ENCODE results near the gene AOC2.
A peak's percentile ranks its signal among the peaks of the same experiment; 100 is the strongest.
"Not testable (repeated sequence)": the region's sequence is repeated elsewhere in the genome, so short reads cannot be mapped to it uniquely, and the experiment has no call there.

The AOC2 gene

DNA sequence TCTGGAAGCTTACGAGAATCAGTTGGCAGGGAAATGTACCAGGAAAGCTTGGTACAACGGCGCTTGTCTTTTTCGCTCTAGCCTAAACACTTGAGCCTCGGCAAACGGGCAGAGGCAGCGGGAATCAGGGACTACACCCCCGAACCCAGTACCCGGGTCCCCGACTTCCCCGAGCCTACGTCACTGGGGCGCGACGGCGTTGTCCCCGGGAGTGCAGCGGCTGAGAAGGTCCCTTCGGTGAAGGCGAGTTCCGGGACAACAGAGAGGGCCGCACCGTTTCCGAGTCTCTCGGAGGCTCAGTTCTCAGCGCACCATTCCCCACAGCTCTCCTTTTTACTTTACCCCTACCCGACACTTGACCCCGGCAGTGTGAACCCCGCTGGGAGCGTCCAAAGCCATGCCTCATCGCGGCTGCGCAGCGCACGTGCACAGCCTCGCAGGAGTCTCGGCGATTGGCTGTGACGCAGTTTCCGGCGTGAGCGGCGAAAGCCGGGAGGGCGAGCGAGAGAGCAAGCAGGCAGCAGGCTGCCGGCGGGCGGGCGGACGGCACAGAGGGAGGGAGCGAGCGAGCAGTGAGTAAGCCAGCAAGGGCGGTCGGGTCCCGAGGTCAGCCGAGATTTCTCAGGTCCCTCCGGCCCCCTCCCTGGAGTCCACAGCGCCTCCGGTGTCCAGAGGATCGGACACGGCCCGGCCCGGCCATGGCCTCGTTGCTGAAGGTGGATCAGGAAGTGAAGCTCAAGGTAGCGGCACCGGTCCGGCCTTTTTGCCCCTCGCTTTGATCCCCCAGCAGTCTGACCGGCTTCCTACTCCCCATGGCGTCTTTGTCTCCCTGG lies 11.2 kb upstream of the AOC2 start, which contains the start of gene PSME3:
PSME3 (plus strand) TSS at position 464 of the 833 bp plus-strand sequence; CDS start at position 699, 235 bp downstream.
- peak; percentile 47 for DNase-seq

DNA sequence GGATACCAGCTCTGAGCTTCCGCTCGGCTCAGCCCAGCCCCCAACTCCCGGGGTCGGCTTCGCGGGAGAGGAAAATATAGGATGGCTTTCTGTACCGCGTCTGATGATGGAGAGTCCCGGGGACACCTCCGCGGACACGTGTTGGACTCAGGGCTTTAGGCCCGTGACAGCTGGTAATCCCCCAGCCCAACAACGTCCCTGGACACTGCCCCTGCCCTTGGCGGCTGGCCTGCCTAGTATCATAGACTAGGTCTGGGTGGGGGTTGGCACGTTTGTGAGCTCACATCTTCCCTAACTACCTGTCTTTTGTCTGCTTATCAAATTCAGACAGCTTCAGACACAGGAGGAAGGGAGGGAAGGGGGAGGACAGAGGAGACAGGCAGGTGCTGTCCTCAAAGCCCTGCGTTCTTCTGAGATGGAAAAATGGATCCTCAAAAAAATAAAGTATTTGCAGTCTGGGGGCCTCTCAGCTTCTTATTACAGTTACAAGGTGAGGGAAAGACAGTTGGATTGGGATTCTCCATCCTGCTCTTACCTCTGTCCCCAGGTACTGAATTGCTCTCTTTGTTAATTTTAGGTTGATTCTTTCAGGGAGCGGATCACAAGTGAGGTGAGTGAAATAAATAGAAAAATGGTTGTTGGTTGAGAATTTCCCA lies 10.5 kb upstream of the AOC2 start:
- DNase-seq: no peak

DNA sequence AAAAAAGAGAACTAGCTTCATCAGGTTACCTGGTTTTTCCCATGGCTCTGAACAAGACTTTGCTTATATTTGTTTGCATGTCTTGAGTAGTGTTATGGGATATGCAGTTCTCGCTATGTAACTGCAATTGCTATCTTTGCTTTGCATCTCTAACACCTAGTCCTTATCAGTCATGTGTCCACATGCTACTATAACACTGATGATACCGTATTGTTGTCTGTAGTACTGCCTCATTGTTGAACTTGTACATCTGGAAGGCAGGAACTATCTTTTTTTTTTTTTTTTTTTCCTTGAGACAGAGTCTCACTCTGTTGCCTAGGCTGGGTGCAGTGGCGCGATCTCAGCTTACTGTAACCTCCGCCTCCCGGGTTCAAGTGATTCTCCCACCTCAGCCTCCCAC lies 8.6 kb upstream of the AOC2 start:
- DNase-seq: no peak

DNA sequence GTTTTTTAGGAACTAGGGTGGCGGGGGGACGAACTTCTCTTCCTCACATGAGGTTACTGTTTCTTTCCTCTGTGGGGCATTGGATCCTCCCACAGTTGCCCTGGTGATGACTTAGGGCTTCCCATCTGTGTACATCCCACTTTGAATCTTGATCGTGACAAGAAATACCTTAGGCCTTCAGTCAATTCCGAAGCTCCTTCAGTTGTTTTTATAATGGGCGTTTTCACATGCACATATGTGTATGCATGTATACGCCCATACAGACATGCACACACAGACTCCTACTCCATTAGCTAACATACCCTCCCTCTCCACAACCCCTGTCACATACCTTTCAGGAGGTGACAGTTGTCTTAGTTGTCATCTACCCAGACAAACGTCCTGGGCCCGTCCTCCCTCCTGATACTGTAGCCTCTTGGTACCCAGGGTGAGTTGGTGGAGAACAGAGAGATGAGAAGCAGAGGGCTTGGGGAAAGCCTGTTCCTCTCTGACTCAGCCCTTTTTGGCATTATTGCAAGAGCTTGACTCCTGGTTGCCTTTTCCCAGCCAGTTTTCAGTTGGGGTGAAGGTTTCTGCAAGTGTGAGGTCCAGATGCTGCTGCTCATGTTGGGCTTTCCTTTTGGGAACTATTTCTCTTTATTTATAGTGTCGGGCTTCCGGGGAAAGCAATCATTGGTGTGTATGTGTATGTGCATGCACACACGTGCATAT lies 2.2 kb upstream of the AOC2 start:
- no peak for DNase-seq

DNA sequence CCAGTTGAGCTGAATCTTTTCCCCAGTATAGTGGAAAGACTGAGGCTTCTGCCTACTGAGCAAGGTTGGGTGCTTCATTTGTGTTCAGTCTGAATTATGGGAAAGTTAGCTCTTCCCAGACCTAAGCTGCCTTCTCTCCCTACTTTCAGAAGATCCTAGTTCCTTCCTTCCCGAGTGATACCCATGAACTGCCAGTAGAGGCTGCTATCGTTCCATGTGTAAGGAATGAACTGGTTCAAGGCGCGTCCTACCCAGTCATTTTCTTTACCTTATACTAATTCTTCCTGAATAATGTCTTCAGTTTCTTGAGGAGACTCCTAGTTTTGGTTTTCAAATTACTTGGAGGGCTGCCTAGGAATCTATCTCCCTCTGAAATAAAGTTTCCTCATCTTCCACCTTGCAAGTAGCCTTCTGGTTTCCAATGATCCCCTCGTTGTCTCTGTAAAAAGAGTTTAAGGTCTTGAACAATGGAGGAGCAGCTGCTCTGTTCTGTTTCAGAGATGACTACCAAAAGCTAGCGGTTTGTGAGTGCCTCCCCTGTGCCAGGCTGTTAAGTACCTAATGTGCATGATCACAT lies 934 bp upstream of the AOC2 start:
- no peak for DNase-seq

DNA sequence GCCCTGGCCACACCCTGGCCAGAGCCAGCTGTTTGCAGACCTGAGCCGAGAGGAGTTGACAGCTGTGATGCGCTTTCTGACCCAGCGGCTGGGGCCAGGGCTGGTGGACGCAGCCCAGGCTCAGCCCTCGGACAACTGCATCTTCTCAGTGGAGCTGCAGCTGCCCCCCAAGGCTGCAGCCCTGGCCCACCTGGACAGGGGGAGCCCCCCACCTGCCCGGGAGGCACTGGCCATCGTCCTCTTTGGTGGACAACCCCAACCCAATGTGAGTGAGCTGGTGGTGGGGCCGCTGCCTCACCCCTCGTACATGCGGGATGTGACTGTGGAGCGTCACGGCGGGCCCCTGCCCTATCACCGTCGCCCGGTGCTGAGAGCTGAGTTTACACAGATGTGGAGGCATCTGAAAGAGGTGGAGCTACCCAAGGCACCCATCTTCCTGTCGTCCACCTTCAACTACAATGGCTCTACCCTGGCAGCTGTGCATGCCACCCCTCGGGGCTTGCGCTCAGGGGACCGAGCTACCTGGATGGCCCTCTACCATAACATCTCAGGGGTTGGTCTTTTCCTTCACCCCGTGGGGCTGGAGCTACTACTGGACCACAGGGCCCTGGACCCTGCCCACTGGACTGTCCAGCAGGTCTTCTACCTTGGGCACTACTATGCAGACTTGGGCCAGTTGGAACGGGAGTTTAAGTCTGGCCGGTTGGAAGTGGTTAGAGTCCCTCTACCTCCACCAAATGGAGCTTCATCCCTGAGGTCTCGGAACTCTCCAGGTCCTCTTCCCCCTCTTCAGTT lies 578 bp downstream of the AOC2 start:
- DNase-seq: no peak

DNA sequence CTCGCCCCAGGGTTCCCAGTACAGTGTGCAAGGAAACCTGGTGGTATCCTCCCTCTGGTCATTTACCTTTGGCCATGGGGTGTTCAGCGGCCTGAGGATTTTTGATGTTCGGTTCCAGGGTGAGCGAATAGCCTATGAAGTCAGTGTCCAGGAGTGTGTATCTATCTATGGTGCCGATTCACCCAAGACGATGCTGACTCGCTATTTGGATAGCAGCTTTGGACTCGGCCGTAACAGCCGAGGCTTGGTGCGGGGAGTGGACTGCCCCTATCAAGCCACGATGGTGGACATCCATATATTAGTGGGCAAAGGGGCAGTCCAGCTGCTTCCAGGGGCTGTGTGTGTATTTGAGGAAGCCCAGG lies 1.2 kb downstream of the AOC2 start:
- no peak for DNase-seq

DNA sequence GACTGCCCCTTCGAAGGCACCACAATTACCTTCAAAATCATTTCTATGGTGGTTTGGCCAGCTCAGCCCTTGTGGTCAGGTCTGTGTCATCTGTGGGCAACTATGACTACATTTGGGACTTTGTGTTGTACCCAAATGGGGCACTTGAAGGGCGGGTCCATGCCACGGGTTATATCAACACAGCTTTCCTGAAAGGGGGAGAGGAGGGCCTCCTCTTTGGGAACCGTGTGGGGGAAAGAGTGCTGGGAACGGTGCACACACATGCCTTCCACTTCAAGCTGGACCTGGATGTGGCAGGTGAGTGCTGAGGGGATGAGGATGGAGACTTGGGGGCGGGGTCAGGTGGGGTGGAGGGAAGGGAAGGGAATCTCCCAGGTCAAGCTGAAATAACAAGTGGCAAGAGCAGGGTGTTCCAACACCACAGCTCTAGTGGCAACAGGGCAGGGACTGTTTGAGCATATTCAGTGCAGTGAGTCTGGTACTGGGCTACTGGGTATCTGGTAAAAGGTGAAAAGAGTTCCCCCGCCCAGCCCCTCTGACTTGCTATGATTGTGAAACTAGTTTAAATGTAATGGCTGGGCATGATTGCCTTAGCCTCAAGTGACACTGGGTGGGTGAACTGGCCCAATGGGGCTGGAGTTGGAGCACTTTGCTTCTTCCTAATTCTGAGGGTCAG lies 1.7 kb downstream of the AOC2 start:
- DNase-seq: no peak

DNA sequence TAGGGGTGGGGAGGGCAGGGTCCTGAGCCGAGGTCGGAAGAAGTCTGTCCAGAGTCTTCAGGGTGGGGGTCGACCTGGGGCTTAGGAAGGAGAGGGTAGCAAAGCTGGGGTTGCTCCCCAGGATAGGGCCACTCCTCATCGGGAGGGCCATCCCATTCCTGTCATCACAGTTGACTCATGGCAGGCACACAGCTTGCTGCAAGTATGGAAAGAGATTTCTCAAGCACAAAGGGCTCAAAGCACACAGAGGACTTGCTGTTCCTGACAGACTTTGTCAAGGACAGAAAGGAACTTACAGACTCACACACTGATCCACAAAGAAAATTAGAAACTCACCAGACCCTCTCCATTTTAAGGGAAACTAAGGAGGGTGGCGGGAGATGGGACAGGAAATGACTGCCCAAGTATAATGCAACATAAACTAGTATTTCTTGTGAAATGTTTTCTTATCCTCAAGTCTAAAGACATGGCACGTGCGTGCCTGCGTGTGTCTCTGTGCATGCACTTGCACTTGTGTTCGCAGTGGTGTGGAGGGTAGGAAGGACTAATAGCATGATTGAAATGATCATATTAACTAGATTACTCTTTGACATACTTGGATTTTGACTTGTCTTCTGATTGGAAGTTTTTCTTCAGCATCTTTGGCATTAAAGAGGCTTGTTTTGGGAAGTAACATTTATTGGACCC lies 2.4 kb downstream of the AOC2 start:
- no peak for DNase-seq

DNA sequence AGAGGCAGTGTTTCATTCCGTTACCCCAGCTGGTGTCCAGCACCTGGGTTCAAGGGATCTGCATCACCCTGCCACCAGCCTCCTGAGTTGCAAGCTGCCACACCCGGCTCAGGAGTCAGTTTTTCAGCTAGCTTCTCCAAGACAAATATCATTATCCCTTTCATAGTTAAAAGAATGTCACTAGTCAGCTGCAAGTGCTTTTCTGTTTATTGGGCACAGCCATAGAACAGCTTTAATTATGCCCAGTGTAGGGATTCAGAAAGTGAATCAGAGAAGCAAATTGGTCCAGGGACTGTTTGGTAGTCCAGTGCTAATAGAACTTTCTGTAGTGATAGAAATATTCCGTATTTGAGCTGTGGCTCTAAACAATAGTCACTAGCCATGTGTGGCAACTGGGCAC lies 3.7 kb downstream of the AOC2 start:
- no peak for DNase-seq

DNA sequence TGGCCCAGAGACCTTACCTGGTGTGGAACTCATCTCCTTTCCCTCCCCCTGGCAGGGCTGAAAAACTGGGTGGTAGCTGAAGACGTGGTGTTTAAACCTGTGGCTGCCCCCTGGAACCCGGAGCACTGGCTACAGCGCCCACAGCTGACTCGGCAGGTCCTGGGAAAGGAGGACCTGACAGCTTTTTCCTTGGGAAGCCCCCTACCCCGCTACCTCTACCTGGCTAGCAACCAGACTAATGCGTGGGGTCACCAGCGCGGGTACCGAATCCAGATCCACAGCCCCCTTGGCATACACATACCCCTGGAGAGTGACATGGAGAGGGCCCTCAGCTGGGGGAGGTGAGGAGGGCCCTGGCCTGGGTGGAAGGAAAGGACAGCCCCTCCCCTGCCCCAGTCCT lies 4.7 kb downstream of the AOC2 start:
- DNase-seq: no peak

DNA sequence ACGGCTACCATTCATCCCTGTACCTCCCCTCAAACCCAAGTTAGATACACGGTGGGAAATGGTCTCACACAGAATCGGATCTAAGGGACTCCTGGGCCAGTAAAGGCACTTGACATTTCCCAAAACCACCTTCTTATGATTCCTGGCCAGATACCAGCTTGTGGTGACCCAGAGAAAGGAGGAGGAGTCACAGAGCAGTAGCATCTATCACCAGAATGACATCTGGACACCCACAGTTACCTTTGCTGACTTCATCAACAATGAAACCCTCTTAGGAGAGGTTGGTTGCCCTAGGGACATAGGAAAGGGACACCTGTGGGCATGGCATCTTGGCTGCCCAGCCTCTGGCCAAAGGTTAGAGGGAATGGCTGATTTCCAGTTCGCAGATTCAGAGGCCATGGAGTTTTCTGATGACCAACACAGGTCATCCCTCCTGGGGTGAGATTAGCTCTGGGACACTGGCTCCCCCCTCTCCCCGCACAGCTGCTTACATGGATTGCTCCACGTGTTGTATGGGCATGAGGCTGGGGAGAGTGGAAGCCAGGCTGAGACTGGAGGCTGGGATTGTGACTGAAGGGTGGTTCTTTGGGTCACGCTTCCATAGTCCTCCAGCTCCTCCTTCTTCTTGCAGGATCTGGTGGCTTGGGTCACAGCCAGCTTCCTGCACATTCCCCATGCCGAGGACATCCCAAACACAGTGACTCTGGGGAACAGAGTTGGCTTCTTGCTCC lies 5.2 kb downstream of the AOC2 start:
- no peak for DNase-seq

DNA sequence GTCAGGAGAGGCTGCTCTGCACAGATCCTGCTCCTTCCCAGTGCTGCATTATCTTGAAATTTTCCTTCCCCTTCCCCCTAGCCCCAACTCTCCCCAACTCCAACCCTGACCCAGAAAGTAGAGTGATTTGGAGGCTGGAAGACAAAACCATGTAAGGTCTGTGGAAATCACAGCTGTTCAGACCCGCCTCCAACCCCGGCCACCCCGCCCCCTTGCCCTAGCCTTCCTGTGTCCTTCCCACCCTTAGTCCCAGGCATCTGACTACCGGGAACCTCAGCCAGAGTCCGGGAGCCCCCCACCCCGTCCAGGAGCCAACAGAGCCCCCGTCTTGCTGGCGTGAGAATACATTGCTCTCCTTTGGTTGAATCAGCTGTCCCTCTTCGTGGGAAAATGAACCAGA lies 6.6 kb downstream of the AOC2 start, which contains the start of gene AOC3:
AOC3 (plus strand) TSS at position 246 of the 400 bp plus-strand sequence; CDS start at position 391, 145 bp downstream.
- DNase-seq: no peak

DNA sequence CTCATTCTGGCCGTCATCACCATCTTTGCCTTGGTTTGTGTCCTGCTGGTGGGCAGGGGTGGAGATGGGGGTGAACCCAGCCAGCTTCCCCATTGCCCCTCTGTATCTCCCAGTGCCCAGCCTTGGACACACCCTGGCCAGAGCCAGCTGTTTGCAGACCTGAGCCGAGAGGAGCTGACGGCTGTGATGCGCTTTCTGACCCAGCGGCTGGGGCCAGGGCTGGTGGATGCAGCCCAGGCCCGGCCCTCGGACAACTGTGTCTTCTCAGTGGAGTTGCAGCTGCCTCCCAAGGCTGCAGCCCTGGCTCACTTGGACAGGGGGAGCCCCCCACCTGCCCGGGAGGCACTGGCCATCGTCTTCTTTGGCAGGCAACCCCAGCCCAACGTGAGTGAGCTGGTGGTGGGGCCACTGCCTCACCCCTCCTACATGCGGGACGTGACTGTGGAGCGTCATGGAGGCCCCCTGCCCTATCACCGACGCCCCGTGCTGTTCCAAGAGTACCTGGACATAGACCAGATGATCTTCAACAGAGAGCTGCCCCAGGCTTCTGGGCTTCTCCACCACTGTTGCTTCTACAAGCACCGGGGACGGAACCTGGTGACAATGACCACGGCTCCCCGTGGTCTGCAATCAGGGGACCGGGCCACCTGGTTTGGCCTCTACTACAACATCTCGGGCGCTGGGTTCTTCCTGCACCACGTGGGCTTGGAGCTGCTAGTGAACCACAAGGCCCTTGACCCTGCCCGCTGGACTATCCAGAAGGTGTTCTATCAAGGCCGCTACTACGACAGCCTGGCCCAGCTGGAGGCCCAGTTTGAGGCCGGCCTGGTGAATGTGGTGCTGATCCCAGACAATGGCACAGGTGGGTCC lies 7.2 kb downstream of the AOC2 start:
- DNase-seq: not testable (repeated sequence)

DNA sequence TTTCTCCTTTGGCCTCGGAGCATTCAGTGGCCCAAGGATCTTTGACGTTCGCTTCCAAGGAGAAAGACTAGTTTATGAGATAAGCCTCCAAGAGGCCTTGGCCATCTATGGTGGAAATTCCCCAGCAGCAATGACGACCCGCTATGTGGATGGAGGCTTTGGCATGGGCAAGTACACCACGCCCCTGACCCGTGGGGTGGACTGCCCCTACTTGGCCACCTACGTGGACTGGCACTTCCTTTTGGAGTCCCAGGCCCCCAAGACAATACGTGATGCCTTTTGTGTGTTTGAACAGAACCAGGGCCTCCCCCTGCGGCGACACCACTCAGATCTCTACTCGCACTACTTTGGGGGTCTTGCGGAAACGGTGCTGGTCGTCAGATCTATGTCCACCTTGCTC lies 8.0 kb downstream of the AOC2 start:
- no peak for DNase-seq

DNA sequence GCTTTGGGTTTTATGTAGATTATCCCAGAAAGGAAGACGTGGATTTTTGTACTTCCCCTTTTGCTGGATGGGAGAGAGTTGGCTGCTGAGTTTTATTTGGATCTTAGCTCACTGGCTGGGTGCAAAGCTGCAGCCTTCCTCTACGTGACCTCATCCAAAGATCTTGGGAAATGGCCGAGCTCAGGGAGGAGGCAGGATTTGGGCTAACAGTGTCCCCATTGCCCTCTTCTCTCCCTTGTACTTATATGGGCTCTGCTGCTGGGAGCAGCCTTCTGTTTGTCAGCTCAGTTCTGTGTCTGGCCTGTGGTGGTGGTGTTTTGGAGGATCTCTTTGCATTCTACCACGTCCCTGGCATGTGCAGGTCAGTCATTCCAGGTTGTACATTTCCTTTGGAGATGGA lies 8.6 kb downstream of the AOC2 start:
- no peak for DNase-seq

DNA sequence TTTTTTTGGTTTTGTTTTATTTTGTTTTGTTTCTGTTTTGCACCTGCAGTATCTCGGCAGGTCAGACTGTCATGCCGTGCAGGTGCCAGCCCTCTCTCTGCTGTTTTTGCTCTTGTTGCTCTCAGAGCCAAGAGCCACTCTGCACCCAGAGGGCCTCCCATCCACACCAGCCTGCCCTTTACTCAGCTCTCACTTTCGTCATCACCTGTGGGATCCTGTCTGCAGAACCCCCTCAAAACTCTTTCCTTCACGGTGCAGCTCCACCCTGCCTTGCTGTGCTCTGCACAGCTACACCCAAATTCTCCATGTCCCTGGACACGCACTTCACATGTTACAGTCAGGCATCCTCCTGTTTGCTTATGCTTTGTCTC lies 9.2 kb downstream of the AOC2 start:
- no peak for DNase-seq

DNA sequence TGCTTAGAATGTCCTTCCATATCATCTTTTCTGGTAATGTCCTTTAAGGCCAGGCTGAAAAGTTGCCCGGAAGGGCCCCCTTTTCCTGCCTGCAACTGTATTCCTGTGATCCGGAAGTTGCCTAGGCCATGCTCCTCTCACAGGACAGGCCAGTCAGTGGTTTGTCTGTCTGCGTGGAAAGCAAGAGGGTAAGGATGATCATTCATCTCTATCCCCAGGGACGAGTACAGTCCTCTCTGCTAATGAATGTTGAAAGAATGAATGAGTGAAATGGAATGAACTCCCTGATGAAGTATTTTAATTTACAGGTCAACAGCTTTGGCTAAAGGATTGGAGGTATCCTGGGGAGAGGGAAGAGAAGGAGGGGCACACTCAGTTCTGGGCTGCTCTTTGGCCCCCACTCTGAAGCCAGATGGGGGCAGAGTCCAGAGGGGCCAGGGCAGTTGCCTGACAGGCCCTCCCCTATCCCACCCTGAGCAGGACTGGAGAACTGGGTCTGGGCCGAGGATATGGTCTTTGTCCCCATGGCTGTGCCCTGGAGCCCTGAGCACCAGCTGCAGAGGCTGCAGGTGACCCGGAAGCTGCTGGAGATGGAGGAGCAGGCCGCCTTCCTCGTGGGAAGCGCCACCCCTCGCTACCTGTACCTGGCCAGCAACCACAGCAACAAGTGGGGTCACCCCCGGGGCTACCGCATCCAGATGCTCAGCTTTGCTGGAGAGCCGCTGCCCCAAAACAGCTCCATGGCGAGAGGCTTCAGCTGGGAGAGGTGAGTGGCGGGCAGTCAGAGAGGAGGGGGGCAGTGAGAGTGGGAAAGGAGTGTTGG lies 9.8 kb downstream of the AOC2 start:
- no peak for DNase-seq

Data from cortex of kidney (tissue), 1 donor.